Spleen (tissue), 11 donors: Measurements from ENCODE around the gene FN1. TPM values are rescaled to one million over a fixed set of nuclear protein-coding genes. Genes with fewer than 3 reads are reported as not detected.

Source experiments
- DNase-seq: peaks from one replicate; pipeline ENCODE4 v3.0.0-alpha.2; 2020
- H3K27ac ChIP-seq, 8 donors: fragments of 200-600 bp; sonication (generic) in 7 of 8; 1 replicate in 4 of 8; 2 replicates in 4 of 8; pipeline versions ENCODE4 v1.5.0 to v1.8.0; 2016 to 2021; ENCODE audit warnings: inconsistent platforms in 4 of 8, mild to moderate bottlenecking in 4 of 8, moderate library complexity in 1 of 8
- H3K27me3 ChIP-seq, 7 donors: fragments of 200-600 bp; sonication (generic) in 6 of 7; replicated peaks in 1 of 7; 1 replicate in 4 of 7; 2 replicates in 3 of 7; pipeline versions ENCODE4 v1.5.0 to v1.8.0; 2016 to 2021; ENCODE audit warnings: inconsistent platforms in 3 of 7, mild to moderate bottlenecking in 1 of 7
- H3K36me3 ChIP-seq, 6 donors: fragments of 200-600 bp; sonication (generic) in 5 of 6; 1 replicate in 4 of 6; 2 replicates in 2 of 6; pipeline versions ENCODE4 v1.5.0 to v1.8.0; 2016 to 2021; ENCODE audit warnings: inconsistent platforms in 2 of 6
- H3K4me1 ChIP-seq, 6 donors: fragments of 200-600 bp; sonication (generic) in 5 of 6; 1 replicate in 3 of 6; 2 replicates in 3 of 6; pipeline versions ENCODE4 v1.5.0 to v1.8.0; 2016 to 2021; ENCODE audit warnings: inconsistent platforms in 3 of 6
- H3K4me3 ChIP-seq, 8 donors: fragments of 200-600 bp; sonication (generic) in 7 of 8; 1 replicate in 4 of 8; 2 replicates in 4 of 8; pipeline versions ENCODE4 v1.5.0 to v1.8.0; 2016 to 2021; ENCODE audit warnings: inconsistent platforms in 4 of 8, mild to moderate bottlenecking in 4 of 8, moderate library complexity in 2 of 8
- H3K9me3 ChIP-seq, 8 donors: fragments of 200-600 bp; sonication (generic) in 7 of 8; 1 replicate in 4 of 8; 2 replicates in 4 of 8; pipeline versions ENCODE4 v1.5.0 to v1.8.0; 2016 to 2021; ENCODE audit warnings: inconsistent platforms in 4 of 8
- POLR2A ChIP-seq, 3 donors: fragments of 450-650 bp; IDR thresholded peaks; one replicate each; pipeline ENCODE4 v1.5.1; 2017; ENCODE audit warnings: antibody characterized with exemption in 3 of 3, mild to moderate bottlenecking in 1 of 3
- POLR2AphosphoS5 ChIP-seq, 3 donors: sonication (generic); formaldehyde crosslinking; IDR thresholded peaks; one replicate each; pipeline ENCODE4 v1.5.1; 2017; ENCODE audit warnings: antibody characterized with exemption in 3 of 3
- WGBS, 5 donors: extraction: QIAGEN DNeasy Blood & Tissue Kit in 3 of 5; methylation state at CpG; one replicate each; pipeline versions ENCODE4 v1.1.5 to v1.1.7; 2013 to 2018; 5-methylcytosine and 5-hydroxymethylcytosine counted together
- intact Hi-C: fragments of 100-400 bp; cut with DNase I; formaldehyde crosslinking; loops from one replicate; pipeline ENCODE4 v1.15.0; 2023; ENCODE audit warnings: low total_unique reads
- polyA plus RNA-seq, 3 donors: library from polyadenylated mRNA; stranded (reverse); fragments of 200-250 nt; gene quantifications; one replicate each; pipeline ENCODE4 v1.2.1, GENCODE V29; 2013
- total RNA-seq, 7 donors: library from RNA; depleted of rRNA in 3 of 7; stranded (reverse); fragments of >200 nt in 3 of 7; fragmentation: NEBNext Ultra II Directional in 4 of 7; extraction: Animal tissue kit (Norgen Biotek cat#: 25700) in 4 of 7; gene quantifications; one replicate each; pipeline versions ENCODE4 v1.1.0 to v1.2.1, GENCODE V29; 2016 to 2021
- TF ChIP-seq, protein P1 (sequence below), 11 experiments: fragments of 200-600 bp in 7 of 11; fragments of 450-650 bp in 4 of 11; sonication (generic) in 4 of 11; IDR thresholded peaks in 8 of 11; conservative IDR thresholded peaks in 3 of 11; 1 replicate in 7 of 11; 2 replicates in 4 of 11; pipeline versions ENCODE4 v1.4.0 to v1.8.0; 2016 to 2021; ENCODE audit warnings: antibody characterized with exemption in 11 of 11, inconsistent platforms in 4 of 11, mild to moderate bottlenecking in 1 of 11
- donor health status: healthy with polysubstance abuse.
- donor health status: DM: no; HTN: no; CAD: no; lungs with moderate emphysema.
- donor health status: DM: no; HTN: no; CAD: no.
- donor health status: Bipolar disorder and iron deficiency.
- donor health status: healthy.
- donor health status: DM: no; HTN: no; CAD: no.
- donor health status: DM: yes; HTN: yes; CAD: no.

FN1 gene
- total and polyA plus RNA-seq, 10 donors, result 28.0 to 104 (median 35.8) TPM

DNA sequence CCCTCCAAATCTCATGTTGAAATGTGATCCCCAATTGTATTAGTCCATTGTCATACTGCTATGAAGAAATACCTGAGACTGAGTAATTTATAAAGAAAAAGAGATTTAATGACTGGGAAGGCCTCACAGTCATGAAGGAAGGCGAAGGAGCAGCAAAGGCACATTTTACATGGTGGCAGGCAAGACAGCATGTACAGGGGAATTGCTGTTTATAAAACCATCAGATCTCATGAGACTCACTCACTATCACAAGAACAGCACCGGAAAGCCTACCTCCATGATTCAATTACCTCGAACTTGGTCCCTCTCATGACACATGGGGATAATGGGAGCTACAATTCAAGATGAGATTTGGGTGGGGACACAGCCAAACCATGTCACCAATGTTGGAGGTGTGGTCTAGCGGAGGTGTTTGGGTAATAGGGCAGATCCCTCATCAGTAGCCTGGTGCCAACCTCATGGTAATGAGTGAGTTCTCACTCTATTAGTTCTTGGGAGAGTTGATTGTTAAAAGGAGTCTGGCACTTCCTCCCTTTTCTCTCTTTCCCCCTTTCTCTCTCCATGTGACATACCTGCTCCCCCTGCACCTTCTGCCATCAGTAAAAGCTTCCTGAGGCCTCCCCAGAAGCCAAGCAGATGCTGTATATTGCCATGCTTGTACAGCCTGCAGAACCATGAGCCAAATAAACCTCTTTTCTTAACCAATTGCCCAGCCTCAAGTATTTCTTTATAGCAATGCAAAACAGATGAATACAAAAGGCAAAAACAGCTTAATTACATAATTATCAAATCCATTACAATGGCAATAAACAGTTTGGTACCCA is 14.5 kb upstream of the FN1 start:
- DNase-seq, result no peak

DNA sequence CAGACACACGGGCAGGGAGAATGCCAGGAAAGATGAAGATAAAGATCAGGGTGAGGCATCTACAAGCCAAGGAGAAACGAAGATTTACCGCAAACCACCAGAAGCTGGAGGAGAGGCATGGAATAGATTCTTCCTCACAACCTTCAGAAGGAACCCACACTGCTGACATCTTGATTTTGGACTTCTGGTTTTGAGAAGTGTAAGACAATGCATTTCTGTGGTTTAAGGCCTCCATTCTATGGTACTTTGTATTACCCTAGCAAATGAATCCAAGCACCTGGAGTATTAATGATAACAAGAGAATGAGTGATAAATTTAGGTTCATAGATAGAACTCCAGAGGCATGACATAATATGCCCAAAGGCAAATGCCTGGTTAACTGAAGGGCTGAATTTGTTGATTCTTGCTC is 11.8 kb upstream of the FN1 start:
- peaks cover 0 to 27% (median 0%) of the 10 kb centered on the region in 7 donors for H3K27me3 ChIP-seq
- no peaks in the 10 kb centered on the region for H3K4me1 ChIP-seq
- no peak for TF ChIP-seq POLR2AphosphoS5 (IDR thresholded peaks at IDR 0.05)
- TF ChIP-seq, protein P1, sequence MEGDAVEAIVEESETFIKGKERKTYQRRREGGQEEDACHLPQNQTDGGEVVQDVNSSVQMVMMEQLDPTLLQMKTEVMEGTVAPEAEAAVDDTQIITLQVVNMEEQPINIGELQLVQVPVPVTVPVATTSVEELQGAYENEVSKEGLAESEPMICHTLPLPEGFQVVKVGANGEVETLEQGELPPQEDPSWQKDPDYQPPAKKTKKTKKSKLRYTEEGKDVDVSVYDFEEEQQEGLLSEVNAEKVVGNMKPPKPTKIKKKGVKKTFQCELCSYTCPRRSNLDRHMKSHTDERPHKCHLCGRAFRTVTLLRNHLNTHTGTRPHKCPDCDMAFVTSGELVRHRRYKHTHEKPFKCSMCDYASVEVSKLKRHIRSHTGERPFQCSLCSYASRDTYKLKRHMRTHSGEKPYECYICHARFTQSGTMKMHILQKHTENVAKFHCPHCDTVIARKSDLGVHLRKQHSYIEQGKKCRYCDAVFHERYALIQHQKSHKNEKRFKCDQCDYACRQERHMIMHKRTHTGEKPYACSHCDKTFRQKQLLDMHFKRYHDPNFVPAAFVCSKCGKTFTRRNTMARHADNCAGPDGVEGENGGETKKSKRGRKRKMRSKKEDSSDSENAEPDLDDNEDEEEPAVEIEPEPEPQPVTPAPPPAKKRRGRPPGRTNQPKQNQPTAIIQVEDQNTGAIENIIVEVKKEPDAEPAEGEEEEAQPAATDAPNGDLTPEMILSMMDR (IDR thresholded peaks at IDR 0.05 in 8 of 11, conservative IDR thresholded peaks at IDR 0.05 in 3 of 11), result no peak
- DNase-seq, result no peak
- no peaks in the 10 kb centered on the region for H3K9me3 ChIP-seq
- H3K36me3 ChIP-seq, result no peaks in the 10 kb centered on the region
- 70 to 85% (median 79%) methylated on average over 3 of the region's 3 CpGs for WGBS, 5 donors
- intact Hi-C loops, result no loop called here
- no peak overlapping the region for H3K27ac ChIP-seq
- no peak overlapping the region for H3K4me3 ChIP-seq

More for the DNA sequence above, 14.5 kb upstream of the FN1 start:
- intact Hi-C loops, result loop anchor here (5.0 kb wide), 1 partner anchor 467 kb away; no protein-coding TSS in a partner anchor
- no peak overlapping the region for H3K4me3 ChIP-seq
- H3K27me3 ChIP-seq, result peaks cover 0 to 25% (median 0%) of the 10 kb centered on the region in 7 donors
- H3K27ac ChIP-seq, result no peak overlapping the region
- TF ChIP-seq, protein P1 (IDR thresholded peaks at IDR 0.05 in 8 of 11, conservative IDR thresholded peaks at IDR 0.05 in 3 of 11), result no peak
- no peaks in the 10 kb centered on the region for H3K36me3 ChIP-seq
- WGBS, 5 donors, result 85 to 95% (median 91%) methylated on average over 4 of the region's 4 CpGs
- no peaks in the 10 kb centered on the region for H3K9me3 ChIP-seq
- no peaks in the 10 kb centered on the region for H3K4me1 ChIP-seq

DNA sequence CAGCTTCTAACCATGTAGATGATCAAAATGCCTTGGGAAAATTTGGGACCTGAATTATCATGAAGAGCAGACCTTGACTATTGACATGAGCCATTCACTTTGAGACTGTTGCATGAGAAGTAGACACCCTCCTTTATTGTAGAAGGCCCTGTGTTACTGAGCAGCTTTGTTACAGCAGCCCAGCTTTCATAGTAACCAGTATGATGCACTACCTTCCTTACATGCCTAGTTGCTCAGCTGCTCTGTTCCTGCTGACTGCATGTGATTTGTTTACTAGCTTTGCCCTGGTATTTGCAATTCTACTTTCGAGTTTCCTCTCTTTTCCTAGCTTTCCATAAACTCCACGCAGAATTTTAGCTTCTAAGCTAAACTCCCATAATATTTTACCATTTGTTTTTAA is 11.2 kb upstream of the FN1 start:
- Histone ChIP-seq H3K27me3 (peaks cover 0 to 32% (median 0%) of the 10 kb centered on the region in 7 donors), H3K36me3 (no peaks in the 10 kb centered on the region), H3K27ac (no peak overlapping the region), H3K4me1 (peaks cover 0 to 3% (median 0%) of the 10 kb centered on the region in 6 donors), H3K9me3 (no peaks in the 10 kb centered on the region), H3K4me3 (no peak overlapping the region)
- no peak for DNase-seq
- intact Hi-C loops, result no loop called here
- no peak for TF ChIP-seq POLR2A (IDR thresholded peaks at IDR 0.05)
- TF ChIP-seq POLR2AphosphoS5 (IDR thresholded peaks at IDR 0.05), result no peak
- TF ChIP-seq, protein P1 (IDR thresholded peaks at IDR 0.05 in 8 of 11, conservative IDR thresholded peaks at IDR 0.05 in 3 of 11), result no peak
- 64 to 83% (median 76%) methylated on average over 2 of the region's 2 CpGs for WGBS, 5 donors

DNA sequence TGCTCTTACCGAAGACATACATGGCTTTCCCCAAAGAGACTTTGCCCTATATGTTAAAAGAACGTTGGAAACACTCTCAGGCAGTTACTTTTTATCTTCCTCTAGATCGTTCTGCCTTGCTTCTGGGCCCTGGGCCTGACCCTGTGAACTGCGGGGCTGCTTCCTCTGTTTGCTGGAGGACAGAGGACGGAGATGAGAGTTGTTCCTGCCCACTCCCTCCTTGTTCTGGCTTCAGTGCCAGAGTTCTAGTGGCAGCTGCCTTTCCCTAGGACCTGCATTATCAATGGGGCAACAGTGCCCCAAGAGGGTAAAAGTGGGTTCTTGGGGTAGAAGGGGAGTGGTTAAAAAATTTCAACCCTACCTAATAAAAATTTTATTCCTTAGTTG is 6.5 kb upstream of the FN1 start:
- H3K4me1 ChIP-seq, result peaks cover 0 to 7% (median under 1%) of the 10 kb centered on the region in 6 donors
- DNase-seq, result no peak
- 23 to 36% (median 33%) methylated on average over 5 of the region's 5 CpGs for WGBS, 5 donors
- no peaks in the 10 kb centered on the region for H3K36me3 ChIP-seq
- H3K9me3 ChIP-seq, result no peaks in the 10 kb centered on the region
- TF ChIP-seq POLR2A (IDR thresholded peaks at IDR 0.05) (no peak), POLR2AphosphoS5 (IDR thresholded peaks at IDR 0.05) (no peak)
- TF ChIP-seq, protein P1 (IDR thresholded peaks at IDR 0.05 in 8 of 11, conservative IDR thresholded peaks at IDR 0.05 in 3 of 11), result no peak
- H3K27me3 ChIP-seq, result peaks cover 0 to 54% (median 2%) of the 10 kb centered on the region in 7 donors
- no peak overlapping the region for H3K4me3 ChIP-seq
- intact Hi-C loops, result no loop called here
- H3K27ac ChIP-seq, result peak overlapping the region in 2 of 8 donors; percentile 2 to 23
